NCI-H510A (cell line): ENCODE data around the gene PTPRR.

ENCODE experiments used
- DNase-seq: peaks from one replicate; lab custom pipeline; 2025; lab: John Stamatoyannopoulos, UW

PTPRR gene

DNA sequence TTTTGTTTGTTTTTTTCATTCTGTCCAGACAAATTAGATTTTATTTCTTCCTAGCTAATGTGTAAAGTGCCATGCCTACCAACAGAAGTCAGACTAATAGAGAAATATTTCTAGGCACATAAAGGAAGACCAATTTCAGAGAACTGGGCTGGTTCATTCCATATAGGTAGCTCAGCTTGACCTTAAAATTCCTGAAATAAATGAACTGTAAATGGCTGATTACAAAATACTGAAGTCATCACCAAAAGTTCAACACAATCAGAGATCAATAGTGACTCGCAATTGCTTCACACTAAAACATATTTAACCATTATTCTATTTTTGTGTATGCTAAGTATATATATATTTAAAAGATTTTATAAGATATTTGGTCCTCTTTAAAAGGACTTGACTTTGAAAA, 317.5 kb downstream of the PTPRR start:
- DNase-seq: no peak

DNA sequence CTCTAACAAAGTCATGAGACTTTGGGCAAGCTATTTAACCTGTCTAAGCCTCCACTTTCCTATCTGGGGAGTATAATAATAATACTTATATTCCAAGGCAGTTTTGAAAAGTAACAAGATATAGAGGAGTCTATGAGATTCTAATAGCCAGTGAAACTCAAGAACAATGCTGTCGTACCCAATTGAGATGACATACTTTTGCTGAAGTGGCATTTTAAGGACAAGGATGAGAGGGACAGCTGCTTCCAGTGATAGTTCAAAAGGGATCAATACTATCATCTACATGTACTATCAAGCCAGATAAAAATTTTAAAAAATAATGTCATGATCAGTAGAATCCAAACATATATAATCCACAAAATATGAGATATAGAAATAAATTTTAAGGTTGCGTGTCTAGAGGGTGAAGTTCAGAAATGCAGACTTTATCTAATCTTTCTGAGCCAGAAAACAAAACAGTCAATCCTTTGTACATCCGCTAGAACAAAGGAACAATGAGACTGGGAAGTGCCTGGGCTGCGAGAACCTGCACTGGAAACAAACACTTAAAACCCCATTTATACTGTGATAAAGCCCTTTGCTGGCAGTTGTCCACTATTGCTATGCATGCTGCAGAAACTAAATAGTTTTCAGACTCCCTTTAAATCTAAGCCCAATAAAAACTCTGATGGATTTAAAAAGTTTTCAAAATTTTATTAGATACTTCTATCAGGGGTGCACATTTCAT, 321.9 kb downstream of the PTPRR start:
- peak; percentile 20 for DNase-seq

- DNase-seq: no peak
These were observed 327.9 kb downstream of the PTPRR start for GRCh38 chr12:70592664-70593063.

DNA sequence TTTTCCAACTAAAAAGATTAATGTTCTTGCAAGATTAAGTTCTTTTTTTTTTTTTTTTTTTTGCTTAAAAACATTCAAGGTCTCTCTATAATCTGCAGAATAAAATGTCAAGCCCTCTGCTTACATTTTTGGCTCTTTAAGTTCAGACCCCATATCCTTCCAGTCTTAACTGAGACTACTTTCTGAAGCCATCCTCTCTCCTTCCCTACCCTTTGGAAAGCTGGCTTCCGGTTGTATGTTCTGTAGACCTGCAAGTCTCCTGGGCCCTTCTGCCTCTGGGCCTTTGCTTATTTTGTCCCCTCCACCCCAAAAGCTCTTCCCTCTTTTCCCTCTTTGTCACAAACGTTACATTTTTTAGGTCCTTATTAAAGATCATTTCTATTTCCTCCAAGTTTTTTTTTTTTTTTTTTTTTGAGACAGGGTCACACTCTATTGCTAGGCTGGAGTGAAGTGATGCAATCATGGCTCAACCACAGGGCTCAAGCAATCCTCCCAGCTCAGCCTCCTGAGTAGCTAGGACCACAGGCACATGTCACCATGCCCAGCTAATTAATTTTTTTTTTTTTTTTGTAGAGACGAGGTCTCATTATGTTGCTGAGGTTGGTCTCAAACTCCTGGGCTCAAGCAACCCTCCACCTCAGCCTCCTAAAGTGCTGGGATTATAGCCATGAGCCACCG, 329.9 kb downstream of the PTPRR start:
- DNase-seq: no peak

DNA sequence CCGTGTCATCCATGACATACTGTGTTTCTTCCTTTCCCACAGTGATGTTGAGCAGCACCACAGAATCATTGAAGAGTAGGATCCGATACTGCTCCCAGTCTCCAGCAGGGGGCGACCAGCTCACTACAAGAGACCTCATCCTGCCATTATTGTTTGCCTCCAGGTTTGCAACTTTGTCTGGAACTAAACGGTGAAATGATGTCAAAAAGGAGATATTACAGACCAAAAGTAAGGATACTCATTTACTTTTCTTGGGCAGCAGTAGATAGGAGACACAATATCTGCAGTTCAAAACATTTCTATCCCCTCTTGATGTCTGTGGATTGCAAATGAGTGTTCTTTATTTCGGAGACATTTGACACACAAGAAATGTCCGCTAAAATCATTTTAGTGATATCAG, 330.5 kb downstream of the PTPRR start:
- DNase-seq: no peak
